C4-2B (cell line): ENCODE data around the gene ANKRD11.
A peak's percentile ranks its signal among the peaks of the same experiment; 100 is the strongest.

Experiments used
- H3K27ac ChIP-seq: fragments of 450-650 bp; 2 replicates; pipeline ENCODE4 v1.5.1; 2017
- CTCF ChIP-seq: fragments of 450-650 bp; conservative IDR thresholded peaks from 2 replicates; pipeline ENCODE4 v1.5.1; 2017; ENCODE audit warnings: mild to moderate bottlenecking
- ZFX ChIP-seq: fragments of 450-650 bp; IDR thresholded peaks from 2 replicates; pipeline ENCODE4 v1.6.1; 2017

The ANKRD11 gene

GRCh38 chr16:89354325-89354724, 136.0 kb downstream of the ANKRD11 start:
- TF ChIP-seq ZFX (no peak), CTCF (no peak)
- H3K27ac ChIP-seq = 0 out of 2 replicates have a peak overlapping the region, but pooled peaks have one; percentile 3

DNA sequence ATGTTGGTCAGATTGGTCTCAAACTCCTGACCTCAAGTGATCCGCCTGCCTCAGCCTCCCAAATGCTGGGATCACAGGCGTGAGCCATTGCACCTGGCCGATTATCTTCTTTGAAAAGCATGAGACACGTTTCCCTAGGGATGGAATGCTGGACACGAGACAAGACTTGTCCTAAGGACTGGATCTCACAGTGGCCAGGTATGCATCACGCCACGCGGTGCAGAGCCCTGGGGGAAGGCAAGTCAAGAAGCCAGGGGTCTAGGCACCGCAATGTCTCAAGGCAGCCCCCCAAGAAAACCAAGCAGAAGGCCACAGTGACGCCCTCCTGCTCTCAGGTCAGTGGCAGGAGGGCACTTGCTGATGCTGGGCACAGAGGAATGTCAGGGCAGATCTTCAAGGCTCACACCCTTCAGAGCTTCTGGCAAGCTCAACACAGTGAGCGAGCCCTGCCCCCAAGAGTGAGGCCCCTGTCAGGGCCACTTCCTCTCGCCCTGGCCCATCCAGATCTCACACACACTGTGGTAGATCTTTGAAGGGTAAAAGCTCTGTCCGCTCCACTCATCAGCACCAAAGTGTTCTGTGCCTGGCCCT, 138.2 kb downstream of the ANKRD11 start:
- TF ChIP-seq ZFX = no peak
- no peak for TF ChIP-seq CTCF
- no peak overlapping the region for H3K27ac ChIP-seq

GRCh38 chr16:89351645-89352044, 138.7 kb downstream of the ANKRD11 start:
- H3K27ac ChIP-seq = no peak overlapping the region
- no peak for TF ChIP-seq ZFX
- no peak for TF ChIP-seq CTCF

GRCh38 chr16:89350701-89351380, 139.5 kb downstream of the ANKRD11 start:
- H3K27ac ChIP-seq = no peak overlapping the region
- TF ChIP-seq ZFX (no peak), CTCF (no peak)

DNA sequence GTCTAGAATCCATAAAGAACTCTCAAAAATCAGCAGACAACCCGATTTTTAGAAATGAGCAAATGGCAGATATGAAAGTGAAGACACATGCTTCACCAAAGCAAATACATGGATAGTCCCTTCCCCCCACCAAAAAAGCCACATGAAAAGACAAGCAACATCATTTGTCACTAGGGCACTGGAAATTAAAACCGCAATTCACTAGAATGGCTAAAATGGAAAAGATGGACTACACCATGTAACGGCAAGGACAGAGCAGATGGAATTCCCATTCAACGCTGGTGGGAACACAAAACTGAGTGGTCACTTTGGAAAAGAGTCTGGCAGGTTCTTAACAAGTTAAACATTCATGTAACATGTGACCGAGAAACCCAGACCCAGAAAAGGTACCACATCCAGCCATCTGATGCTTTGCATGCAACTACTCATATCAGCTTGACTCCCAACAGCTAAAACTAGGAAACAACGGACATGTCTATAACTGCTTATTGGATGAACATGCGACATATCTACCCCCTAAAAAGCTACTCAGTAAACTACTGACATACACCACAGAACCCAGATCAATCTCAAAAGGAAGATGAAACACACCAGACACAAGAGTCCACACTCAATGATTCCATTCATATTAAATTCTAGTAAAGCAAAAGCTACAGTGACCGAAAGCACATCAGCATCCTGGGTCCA, 140.3 kb downstream of the ANKRD11 start:
- TF ChIP-seq ZFX (no peak), CTCF (no peak)
- H3K27ac ChIP-seq = no peak overlapping the region

GRCh38 chr16:89347807-89348206, 142.6 kb downstream of the ANKRD11 start:
- TF ChIP-seq ZFX (no peak), CTCF (no peak)
- H3K27ac ChIP-seq = peak overlapping the region; percentile 93; the same call in 1 of the 2 replicates

- peak overlapping the region; percentile 93 for H3K27ac ChIP-seq
- TF ChIP-seq ZFX (no peak), CTCF (no peak)
These were observed 143.5 kb downstream of the ANKRD11 start for GRCh38 chr16:89346869-89347268.
